Smooth muscle cell (in vitro differentiated cells): ENCODE data around the gene OR6M1. TPM values are rescaled to one million over a fixed set of nuclear protein-coding genes. Genes with fewer than 3 reads are reported as not detected.

Experiments used
- DNase-seq: peaks from one replicate; lab custom pipeline; 2025; ENCODE audit not compliant: unreplicated experiment; lab: John Stamatoyannopoulos, UW
- H2AFZ ChIP-seq: fragments of 200-600 bp; sonication (generic); 2 replicates; pipeline ENCODE4 v1.6.0; 2016; ENCODE audit warnings: antibody characterized with exemption, low read depth, mild to moderate bottlenecking
- H3F3A ChIP-seq: fragments of 200-600 bp; sonication (generic); 2 replicates; pipeline ENCODE4 v1.6.0; 2017; ENCODE audit warnings: antibody characterized with exemption, low read depth
- H3K27ac ChIP-seq: fragments of 200-600 bp; sonication (generic); 2 replicates; pipeline ENCODE4 v1.5.1; 2016; ENCODE audit warnings: low read depth, mild to moderate bottlenecking
- H3K27me3 ChIP-seq: fragments of 200-600 bp; sonication (generic); 2 replicates; pipeline ENCODE4 v1.6.1; 2016; ENCODE audit warnings: low read depth, mild to moderate bottlenecking
- H3K36me3 ChIP-seq: fragments of 200-600 bp; sonication (generic); 2 replicates; pipeline ENCODE4 v1.5.1; 2016; ENCODE audit warnings: low read depth
- H3K4me1 ChIP-seq: fragments of 200-600 bp; sonication (generic); 2 replicates; pipeline ENCODE4 v1.5.1; 2016; ENCODE audit warnings: low read depth
- H3K4me2 ChIP-seq: fragments of 200-600 bp; sonication (generic); 2 replicates; pipeline ENCODE4 v1.6.0; 2016; ENCODE audit warnings: mild to moderate bottlenecking
- H3K4me3 ChIP-seq: fragments of 200-600 bp; sonication (generic); 2 replicates; pipeline ENCODE4 v1.5.1; 2016; ENCODE audit warnings: mild to moderate bottlenecking
- H3K79me2 ChIP-seq: fragments of 200-600 bp; sonication (generic); 2 replicates; pipeline ENCODE4 v1.6.0; 2016; ENCODE audit warnings: low read depth, mild to moderate bottlenecking
- H3K9ac ChIP-seq: fragments of 200-600 bp; sonication (generic); 2 replicates; pipeline ENCODE4 v1.6.0; 2016; ENCODE audit warnings: low read depth
- H3K9me3 ChIP-seq: fragments of 200-600 bp; sonication (generic); replicated peaks from 2 replicates; pipeline ENCODE4 v1.5.1; 2016; ENCODE audit warnings: low read depth
- H4K20me1 ChIP-seq: fragments of 200-600 bp; sonication (generic); 2 replicates; pipeline ENCODE4 v1.6.0; 2016; ENCODE audit warnings: low read depth
- CTCF ChIP-seq: fragments of 200-600 bp; sonication (generic); IDR thresholded peaks from 2 replicates; pipeline ENCODE4 v1.5.1; 2017; ENCODE audit warnings: borderline replicate concordance, mild to moderate bottlenecking, antibody characterized with exemption; ENCODE audit not compliant: insufficient read depth, poor library complexity, severe bottlenecking
- WGBS: methylation state at CpG from one replicate; pipeline ENCODE4 v1.1.7; 2016; ENCODE audit warnings: low lambda C conversion rate; 5-methylcytosine and 5-hydroxymethylcytosine counted together
- polyA plus RNA-seq: library from polyadenylated mRNA; unstranded; fragments of >200 nt; fragmentation: Nextera tagmentation; extraction: Ambion mirVana; gene quantifications from 2 replicates; pipeline ENCODE4 v1.2.1, GENCODE V29; 2016
- total RNA-seq: library from RNA; depleted of rRNA; stranded (reverse); fragments of >200 nt; gene quantifications from 2 replicates; pipeline ENCODE4 v1.2.3, GENCODE V29; 2014

OR6M1 gene
- total and polyA plus RNA-seq, 2 experiments from 2014 or later = not detected

- no peaks in the 10 kb centered on the region for H3K4me1 ChIP-seq
- H3K36me3 ChIP-seq = no peaks in the 10 kb centered on the region
- no peaks in the 10 kb centered on the region for H3K79me2 ChIP-seq
- no peaks in the 10 kb centered on the region for H4K20me1 ChIP-seq
- 87% methylated on average over 5 of the region's 5 CpGs for WGBS
- no peak overlapping the region for H3K27ac ChIP-seq
- no peaks in the 10 kb centered on the region for H3K27me3 ChIP-seq
- no peak overlapping the region for H3K4me3 ChIP-seq
- no peak overlapping the region for H3K4me2 ChIP-seq
- H3K9me3 ChIP-seq = no peaks in the 10 kb centered on the region
- no peaks in the 10 kb centered on the region for H3F3A ChIP-seq
- no peak for DNase-seq
- no peak overlapping the region for H3K9ac ChIP-seq
- no peak overlapping the region for H2AFZ ChIP-seq
- TF ChIP-seq CTCF = no peak
Measured at GRCh38 chr11:123798513-123799252, 7.5 kb downstream of the OR6M1 start.

GRCh38 chr11:123798079-123798478 lies 8.1 kb downstream of the OR6M1 start:
- Histone ChIP-seq H3K4me1 (no peaks in the 10 kb centered on the region), H3K9me3 (no peaks in the 10 kb centered on the region), H3K79me2 (no peaks in the 10 kb centered on the region), H3K27ac (no peak overlapping the region), H3K27me3 (no peaks in the 10 kb centered on the region), H3F3A (no peaks in the 10 kb centered on the region), H3K4me3 (no peak overlapping the region), H3K4me2 (no peak overlapping the region), H4K20me1 (no peaks in the 10 kb centered on the region), H3K36me3 (no peaks in the 10 kb centered on the region), H2AFZ (no peak overlapping the region), H3K9ac (no peak overlapping the region)
- 82% methylated on average over 4 of the region's 4 CpGs for WGBS
- TF ChIP-seq CTCF = no peak
- DNase-seq = no peak

GRCh38 chr11:123797541-123797940 lies 8.6 kb downstream of the OR6M1 start:
- 74% methylated on average over 10 of the region's 10 CpGs for WGBS
- no peaks in the 10 kb centered on the region for H3K36me3 ChIP-seq
- no peak overlapping the region for H3K4me3 ChIP-seq
- no peak overlapping the region for H3K9ac ChIP-seq
- no peak for TF ChIP-seq CTCF
- no peaks in the 10 kb centered on the region for H3K79me2 ChIP-seq
- no peaks in the 10 kb centered on the region for H3K4me1 ChIP-seq
- no peak overlapping the region for H3K4me2 ChIP-seq
- H3F3A ChIP-seq = no peaks in the 10 kb centered on the region
- no peak overlapping the region for H3K27ac ChIP-seq
- no peaks in the 10 kb centered on the region for H4K20me1 ChIP-seq
- no peaks in the 10 kb centered on the region for H3K27me3 ChIP-seq
- DNase-seq = no peak
- no peaks in the 10 kb centered on the region for H3K9me3 ChIP-seq
- H2AFZ ChIP-seq = no peak overlapping the region

- no peak for DNase-seq
- no peak overlapping the region for H3K27ac ChIP-seq
- H3K4me3 ChIP-seq = no peak overlapping the region
- no peaks in the 10 kb centered on the region for H4K20me1 ChIP-seq
- no peaks in the 10 kb centered on the region for H3K27me3 ChIP-seq
- H2AFZ ChIP-seq = no peak overlapping the region
- H3K9me3 ChIP-seq = no peaks in the 10 kb centered on the region
- no peaks in the 10 kb centered on the region for H3K36me3 ChIP-seq
- no peak for TF ChIP-seq CTCF
- H3K79me2 ChIP-seq = no peaks in the 10 kb centered on the region
- WGBS = 81% methylated on average over 4 of the region's 4 CpGs
- no peak overlapping the region for H3K4me2 ChIP-seq
- H3F3A ChIP-seq = no peaks in the 10 kb centered on the region
- H3K4me1 ChIP-seq = no peaks in the 10 kb centered on the region
- H3K9ac ChIP-seq = no peak overlapping the region
Measured at GRCh38 chr11:123797114-123797513, 9.0 kb downstream of the OR6M1 start.
